ENCODE measurements around the gene COLQ.
"Not testable (repeated sequence)": the region's sequence is repeated elsewhere in the genome, so short reads cannot be mapped to it uniquely, and the experiment has no call there.

The COLQ gene

DNA sequence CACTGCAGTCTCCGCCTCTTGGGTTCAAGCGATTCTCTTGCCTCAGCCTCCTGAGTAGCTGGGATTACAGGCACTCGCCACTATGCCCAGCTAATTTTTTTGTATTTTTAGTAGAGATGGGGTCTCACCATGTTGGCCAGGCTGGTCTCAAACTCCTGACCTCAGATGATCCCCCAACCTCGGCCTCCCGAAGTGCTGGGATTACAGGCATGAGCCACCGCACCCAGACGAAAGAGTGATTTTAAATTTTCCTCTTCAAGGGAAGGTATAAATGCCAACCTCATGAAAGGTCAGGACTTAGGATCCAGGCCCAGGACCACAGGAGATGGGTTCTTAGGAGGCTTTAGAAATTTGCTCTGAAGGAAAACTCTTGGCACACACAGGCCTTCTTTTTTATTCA lies 110.5 kb downstream of the COLQ start:
- not testable (repeated sequence) for DNase-seq

- peak in 1 of 2 donors; percentile 23 for DNase-seq
Observed at GRCh38 chr3:15409774-15410173, 111.7 kb downstream of the COLQ start.

- DNase-seq, result peak; percentile 98 to 99
Observed at GRCh38 chr3:15409239-15409638, 112.3 kb downstream of the COLQ start.

- DNase-seq, result peak; percentile 59 to 71
Observed at GRCh38 chr3:15405448-15406050, 116.0 kb downstream of the COLQ start.

- DNase-seq, result peak in 1 of 2 donors; percentile 27
Observed at GRCh38 chr3:15404767-15405166, 116.7 kb downstream of the COLQ start.

- no peak for DNase-seq
Observed at GRCh38 chr3:15403965-15404364, 117.5 kb downstream of the COLQ start.

DNA sequence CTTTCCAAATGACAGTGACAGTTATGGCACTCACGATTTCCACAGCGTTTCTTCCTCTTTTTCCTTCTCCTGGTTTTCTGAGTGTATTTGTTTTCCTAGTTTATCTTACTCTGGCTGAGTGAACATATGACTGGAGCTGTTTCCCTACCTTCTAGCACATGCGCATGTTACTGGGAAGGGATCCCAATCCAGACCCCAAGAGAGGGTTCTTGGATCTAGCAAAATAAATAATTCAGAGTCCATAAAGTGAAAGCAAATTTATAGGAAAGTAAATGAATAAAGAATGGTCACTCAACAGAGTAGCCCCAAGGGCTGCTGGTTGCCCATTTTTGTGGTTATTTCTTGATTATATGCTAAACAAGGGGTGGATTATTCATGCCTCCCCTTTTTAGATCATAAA lies 118.0 kb downstream of the COLQ start:
- no peak for DNase-seq

GRCh38 chr3:15401936-15402335 lies 119.6 kb downstream of the COLQ start:
- DNase-seq, result no peak

All from inflammatory macrophage treated with lipopolysaccharide for 1 hour (primary cell).